Measurements from ENCODE around the gene CABP5. TPM values are rescaled to one million over a fixed set of nuclear protein-coding genes. Genes with fewer than 3 reads are reported as not detected.

CABP5 gene
- total RNA-seq, 1 experiment from 2014 or later, result not detected

DNA sequence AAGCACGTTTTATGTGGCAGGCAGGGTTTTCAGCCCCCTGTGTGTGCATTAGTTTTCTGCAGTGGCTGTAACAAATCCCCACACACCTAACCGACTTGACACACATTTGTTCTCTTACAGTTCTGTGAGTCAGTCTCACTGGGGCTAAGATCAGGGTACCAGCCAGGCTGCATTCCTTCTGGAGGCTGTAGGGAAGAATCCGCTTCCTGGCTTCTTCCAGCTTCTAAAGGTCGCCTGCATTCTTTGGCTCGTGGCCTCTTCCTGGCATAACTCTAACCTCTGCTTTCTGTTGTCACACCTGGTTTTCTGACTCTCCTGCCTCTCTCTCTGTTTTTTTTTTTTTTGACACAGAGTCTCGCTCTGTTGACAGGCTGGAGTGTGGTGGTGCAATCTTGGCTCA lies 43.0 kb downstream of the CABP5 start:
- DNase-seq (ENCODE audit: low spot score) (no peak), ATAC-seq (no peak)
- Mint-ChIP-seq H3K36me3 (peaks cover 5% of the 10 kb centered on the region; the same call in 1 of the 2 replicates), H3K27ac (no peak overlapping the region), H3K4me1 (peaks cover 6% of the 10 kb centered on the region; the same call in 1 of the 2 replicates), H3K4me3 (no peak overlapping the region), H3K9me3 (peaks cover 21% of the 10 kb centered on the region), H3K27me3 (ENCODE audit: low read depth) (peaks cover 12% of the 10 kb centered on the region)
- ChIA-PET CTCF (no interaction called here), POLR2A (no interaction called here)
- no peak for TF ChIP-seq NR2C2 (CRISPR knock-in tag; IDR thresholded peaks at IDR 0.05)
- TF ChIP-seq SMAD3 (CRISPR knock-in tag; IDR thresholded peaks at IDR 0.05; ENCODE audit: borderline replicate concordance), result no peak
- TF ChIP-seq ATF1 (CRISPR knock-in tag; IDR thresholded peaks at IDR 0.05), result no peak
- no peak for TF ChIP-seq ZBTB21 (CRISPR knock-in tag; IDR thresholded peaks at IDR 0.05; ENCODE audit: borderline replicate concordance)
- TF ChIP-seq, protein P1, sequence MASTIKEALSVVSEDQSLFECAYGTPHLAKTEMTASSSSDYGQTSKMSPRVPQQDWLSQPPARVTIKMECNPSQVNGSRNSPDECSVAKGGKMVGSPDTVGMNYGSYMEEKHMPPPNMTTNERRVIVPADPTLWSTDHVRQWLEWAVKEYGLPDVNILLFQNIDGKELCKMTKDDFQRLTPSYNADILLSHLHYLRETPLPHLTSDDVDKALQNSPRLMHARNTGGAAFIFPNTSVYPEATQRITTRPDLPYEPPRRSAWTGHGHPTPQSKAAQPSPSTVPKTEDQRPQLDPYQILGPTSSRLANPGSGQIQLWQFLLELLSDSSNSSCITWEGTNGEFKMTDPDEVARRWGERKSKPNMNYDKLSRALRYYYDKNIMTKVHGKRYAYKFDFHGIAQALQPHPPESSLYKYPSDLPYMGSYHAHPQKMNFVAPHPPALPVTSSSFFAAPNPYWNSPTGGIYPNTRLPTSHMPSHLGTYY (CRISPR knock-in tag; IDR thresholded peaks at IDR 0.05), result no peak
- TF ChIP-seq STAT6 (CRISPR knock-in tag; conservative IDR thresholded peaks at IDR 0.05; ENCODE audit: low read depth), result no peak
- TF ChIP-seq, protein P2, sequence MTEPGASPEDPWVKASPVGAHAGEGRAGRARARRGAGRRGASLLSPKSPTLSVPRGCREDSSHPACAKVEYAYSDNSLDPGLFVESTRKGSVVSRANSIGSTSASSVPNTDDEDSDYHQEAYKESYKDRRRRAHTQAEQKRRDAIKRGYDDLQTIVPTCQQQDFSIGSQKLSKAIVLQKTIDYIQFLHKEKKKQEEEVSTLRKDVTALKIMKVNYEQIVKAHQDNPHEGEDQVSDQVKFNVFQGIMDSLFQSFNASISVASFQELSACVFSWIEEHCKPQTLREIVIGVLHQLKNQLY (CRISPR knock-in tag; IDR thresholded peaks at IDR 0.05), result no peak
- TF ChIP-seq ZNF532 (CRISPR knock-in tag; IDR thresholded peaks at IDR 0.05; ENCODE audit: borderline replicate concordance), result no peak
- no peak for TF ChIP-seq MXD4 (CRISPR knock-in tag; IDR thresholded peaks at IDR 0.05; ENCODE audit: borderline replicate concordance)
- no peak for TF ChIP-seq TEAD4 (CRISPR knock-in tag; IDR thresholded peaks at IDR 0.05)
- no peak for TF ChIP-seq ARID4B (CRISPR knock-in tag; IDR thresholded peaks at IDR 0.05; ENCODE audit: borderline replicate concordance)
- TF ChIP-seq, protein P3, sequence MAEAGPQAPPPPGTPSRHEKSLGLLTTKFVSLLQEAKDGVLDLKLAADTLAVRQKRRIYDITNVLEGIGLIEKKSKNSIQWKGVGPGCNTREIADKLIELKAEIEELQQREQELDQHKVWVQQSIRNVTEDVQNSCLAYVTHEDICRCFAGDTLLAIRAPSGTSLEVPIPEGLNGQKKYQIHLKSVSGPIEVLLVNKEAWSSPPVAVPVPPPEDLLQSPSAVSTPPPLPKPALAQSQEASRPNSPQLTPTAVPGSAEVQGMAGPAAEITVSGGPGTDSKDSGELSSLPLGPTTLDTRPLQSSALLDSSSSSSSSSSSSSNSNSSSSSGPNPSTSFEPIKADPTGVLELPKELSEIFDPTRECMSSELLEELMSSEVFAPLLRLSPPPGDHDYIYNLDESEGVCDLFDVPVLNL (CRISPR knock-in tag; IDR thresholded peaks at IDR 0.05; ENCODE audit: borderline replicate concordance, low read depth), result no peak
- no peak for TF ChIP-seq EMX1 (CRISPR knock-in tag; IDR thresholded peaks at IDR 0.05)
- TF ChIP-seq, protein P4, sequence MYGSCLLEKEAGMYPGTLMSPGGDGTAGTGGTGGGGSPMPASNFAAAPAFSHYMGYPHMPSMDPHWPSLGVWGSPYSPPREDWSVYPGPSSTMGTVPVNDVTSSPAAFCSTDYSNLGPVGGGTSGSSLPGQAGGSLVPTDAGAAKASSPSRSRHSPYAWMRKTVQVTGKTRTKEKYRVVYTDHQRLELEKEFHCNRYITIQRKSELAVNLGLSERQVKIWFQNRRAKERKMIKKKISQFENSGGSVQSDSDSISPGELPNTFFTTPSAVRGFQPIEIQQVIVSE (CRISPR knock-in tag; IDR thresholded peaks at IDR 0.05; ENCODE audit: borderline replicate concordance), result no peak
- TF ChIP-seq AFF4 (CRISPR knock-in tag; IDR thresholded peaks at IDR 0.05; ENCODE audit: borderline replicate concordance), result no peak
- TF ChIP-seq, protein P5, sequence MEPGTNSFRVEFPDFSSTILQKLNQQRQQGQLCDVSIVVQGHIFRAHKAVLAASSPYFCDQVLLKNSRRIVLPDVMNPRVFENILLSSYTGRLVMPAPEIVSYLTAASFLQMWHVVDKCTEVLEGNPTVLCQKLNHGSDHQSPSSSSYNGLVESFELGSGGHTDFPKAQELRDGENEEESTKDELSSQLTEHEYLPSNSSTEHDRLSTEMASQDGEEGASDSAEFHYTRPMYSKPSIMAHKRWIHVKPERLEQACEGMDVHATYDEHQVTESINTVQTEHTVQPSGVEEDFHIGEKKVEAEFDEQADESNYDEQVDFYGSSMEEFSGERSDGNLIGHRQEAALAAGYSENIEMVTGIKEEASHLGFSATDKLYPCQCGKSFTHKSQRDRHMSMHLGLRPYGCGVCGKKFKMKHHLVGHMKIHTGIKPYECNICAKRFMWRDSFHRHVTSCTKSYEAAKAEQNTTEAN (CRISPR knock-in tag; IDR thresholded peaks at IDR 0.05), result no peak

Data from WTC11 (cell line).